ENCODE results near the gene CSTPP1. TPM values are rescaled to one million over a fixed set of nuclear protein-coding genes. Genes with fewer than 3 reads are reported as not detected.

CSTPP1 gene
- polyA plus RNA-seq, 1 donor from 2014 or later = 46.4 TPM

GRCh38 chr11:47051217-47051616 is 114.7 kb downstream of the CSTPP1 start:
- Histone ChIP-seq H2AFZ (ENCODE audit: low read depth, low read length) (no peak overlapping the region), H3K27ac (ENCODE audit: low read length) (no peak overlapping the region), H3K36me3 (ENCODE audit: insufficient read depth, low read length) (no peaks in the 10 kb centered on the region), H3F3A (ENCODE audit: insufficient read depth, low read length, poor library complexity, severe bottlenecking) (no peaks in the 10 kb centered on the region), H3K79me2 (replicated peaks; ENCODE audit: insufficient read depth, low read length) (no peaks in the 10 kb centered on the region), H3K9me3 (ENCODE audit: low read length) (no peaks in the 10 kb centered on the region), H3K9ac (ENCODE audit: low read length) (no peak overlapping the region), H3K9me2 (ENCODE audit: insufficient read depth, low read length) (no peaks in the 10 kb centered on the region), H3K27me3 (ENCODE audit: insufficient read depth, low read depth, low read length) (no peaks in the 10 kb centered on the region), H3K4me2 (ENCODE audit: low read length) (no peak overlapping the region), H4K20me1 (ENCODE audit: insufficient read depth) (no peaks in the 10 kb centered on the region), H3K4me3 (ENCODE audit: low read length) (no peak overlapping the region)
- TF ChIP-seq REST (IDR thresholded peaks at IDR 0.05; ENCODE audit: borderline replicate concordance) = no peak
- TF ChIP-seq MXI1 (conservative IDR thresholded peaks at IDR 0.05; ENCODE audit: poor library complexity, severe bottlenecking) = no peak
- no peak for TF ChIP-seq SMC3 (conservative IDR thresholded peaks at IDR 0.05; ENCODE audit: poor library complexity)
- TF ChIP-seq CTCF (IDR thresholded peaks at IDR 0.05; ENCODE audit: poor library complexity, severe bottlenecking) = no peak
- no peak for TF ChIP-seq RAD21 (conservative IDR thresholded peaks at IDR 0.05)
- no peak for TF ChIP-seq EP300 (conservative IDR thresholded peaks at IDR 0.05; ENCODE audit: poor library complexity, severe bottlenecking)
- TF ChIP-seq TAF1 (IDR thresholded peaks at IDR 0.05; ENCODE audit: low read depth) = no peak
- TF ChIP-seq POLR2AphosphoS5 (IDR thresholded peaks at IDR 0.05) = no peak
- TF ChIP-seq EZH2 (IDR thresholded peaks at IDR 0.05; ENCODE audit: borderline replicate concordance, insufficient read depth, low read length, poor library complexity, severe bottlenecking) = no peak

GRCh38 chr11:47052165-47052564 is 115.6 kb downstream of the CSTPP1 start:
- Histone ChIP-seq H2AFZ (ENCODE audit: low read depth, low read length) (no peak overlapping the region), H3K9me3 (ENCODE audit: low read length) (no peaks in the 10 kb centered on the region), H3K9me2 (ENCODE audit: insufficient read depth, low read length) (no peaks in the 10 kb centered on the region), H4K20me1 (ENCODE audit: insufficient read depth) (no peaks in the 10 kb centered on the region), H3F3A (ENCODE audit: insufficient read depth, low read length, poor library complexity, severe bottlenecking) (no peaks in the 10 kb centered on the region), H3K36me3 (ENCODE audit: insufficient read depth, low read length) (no peaks in the 10 kb centered on the region), H3K4me2 (ENCODE audit: low read length) (no peak overlapping the region), H3K9ac (ENCODE audit: low read length) (no peak overlapping the region), H3K79me2 (replicated peaks; ENCODE audit: insufficient read depth, low read length) (no peaks in the 10 kb centered on the region), H3K27ac (ENCODE audit: low read length) (no peak overlapping the region), H3K27me3 (ENCODE audit: insufficient read depth, low read depth, low read length) (no peaks in the 10 kb centered on the region), H3K4me3 (ENCODE audit: low read length) (no peak overlapping the region)
- TF ChIP-seq TAF1 (IDR thresholded peaks at IDR 0.05; ENCODE audit: low read depth) = no peak
- TF ChIP-seq CTCF (IDR thresholded peaks at IDR 0.05; ENCODE audit: poor library complexity, severe bottlenecking) = no peak
- TF ChIP-seq EZH2 (IDR thresholded peaks at IDR 0.05; ENCODE audit: borderline replicate concordance, insufficient read depth, low read length, poor library complexity, severe bottlenecking) = no peak
- no peak for TF ChIP-seq REST (IDR thresholded peaks at IDR 0.05; ENCODE audit: borderline replicate concordance)
